B cell (primary cell): ENCODE data around the gene PHACTR1. TPM values are rescaled to one million over a fixed set of nuclear protein-coding genes. Genes with fewer than 3 reads are reported as not detected.

Source experiments
- ATAC-seq: fragments of 200-7000 bp; cut with Tn5 transposase; one replicate; pipeline ENCODE4 v1.10.0; 2021; ENCODE audit warnings: low read depth, mild to moderate bottlenecking, moderate number of reproducible peaks, moderate library complexity
- CTCF ChIA-PET: fragments of 350-600 bp; sonication (Branson Sonifier 250); formaldehyde crosslinking; loops from one replicate; lab custom pipeline; 2021; ENCODE audit warnings: antibody characterized with exemption, inconsistent platforms; lab: Charles Lee
- POLR2A ChIA-PET: fragments of 350-600 bp; sonication (Branson Sonifier 250); formaldehyde crosslinking; loops from one replicate; lab custom pipeline; 2021; ENCODE audit warnings: antibody characterized with exemption; lab: Charles Lee
- DNase-seq: peaks from one replicate; pipeline ENCODE4 v3.0.0; 2013
- H2AFZ ChIP-seq: 2 replicates; pipeline ENCODE4 v1.6.1; 2012; ENCODE audit warnings: mild to moderate bottlenecking, low read depth, low read length; ENCODE audit not compliant: insufficient read depth, poor library complexity, severe bottlenecking
- H3K27ac ChIP-seq, 2 donors: 1 replicate in 1 of 2; 2 replicates in 1 of 2; pipeline ENCODE4 v1.5.1; 2012 to 2013; ENCODE audit warnings: low read length in 2 of 2, mild to moderate bottlenecking in 2 of 2, moderate library complexity in 1 of 2
- H3K27me3 ChIP-seq, 4 experiments: fragments of 200-600 bp in 1 of 4; sonication (generic) in 1 of 4; replicated peaks in 1 of 4; 1 replicate in 2 of 4; 2 replicates in 2 of 4; pipeline versions ENCODE4 v1.6.1 to v1.7.0; 2013 to 2016; ENCODE audit warnings: low read length in 3 of 4, mild to moderate bottlenecking in 2 of 4, mixed read lengths in 1 of 4, moderate library complexity in 1 of 4; ENCODE audit not compliant: insufficient read depth in 4 of 4, control insufficient read depth in 3 of 4; ENCODE audit errors: control extremely low read depth in 1 of 4
- H3K36me3 ChIP-seq, 2 experiments: replicated peaks in 1 of 2; 1 replicate in 1 of 2; 2 replicates in 1 of 2; pipeline versions ENCODE4 v1.6.1 to v1.7.1; 2013; ENCODE audit warnings: low read length in 1 of 2; ENCODE audit not compliant: insufficient read depth in 2 of 2, control insufficient read depth in 1 of 2; ENCODE audit errors: control extremely low read depth in 1 of 2, extremely low read depth in 1 of 2
- H3K4me1 ChIP-seq, 2 donors: fragments of 200-600 bp in 1 of 2; sonication (generic) in 1 of 2; 1 replicate in 1 of 2; 2 replicates in 1 of 2; pipeline versions ENCODE4 v1.5.1 to v1.6.1; 2013 to 2017; ENCODE audit warnings: low read length in 2 of 2; ENCODE audit not compliant: control insufficient read depth in 2 of 2, insufficient read depth in 2 of 2
- H3K4me2 ChIP-seq: replicated peaks from 2 replicates; pipeline ENCODE3; 2012; ENCODE audit warnings: mild to moderate bottlenecking, low read depth, low read length; ENCODE audit not compliant: poor library complexity, severe bottlenecking
- H3K4me3 ChIP-seq, 5 experiments: fragments of 200-600 bp in 1 of 5; sonication (generic) in 1 of 5; 1 replicate in 3 of 5; 2 replicates in 2 of 5; pipeline versions ENCODE4 v1.5.1 to v1.7.0; 2011 to 2016; ENCODE audit warnings: low read length in 4 of 5, mild to moderate bottlenecking in 4 of 5, low read depth in 2 of 5, control low read depth in 1 of 5, moderate library complexity in 1 of 5; ENCODE audit not compliant: insufficient read depth in 1 of 5; ENCODE audit errors: control extremely low read depth in 1 of 5, extremely low read depth in 1 of 5
- H3K79me2 ChIP-seq: fragments of 200-600 bp; sonication (generic); one replicate; pipeline ENCODE4 v1.6.0; 2016; ENCODE audit warnings: low read length; ENCODE audit not compliant: control insufficient read depth, insufficient read depth
- H3K9ac ChIP-seq: fragments of 200-600 bp; sonication (generic); 2 replicates; pipeline ENCODE4 v1.6.1; 2017; ENCODE audit warnings: mild to moderate bottlenecking, low read length, moderate library complexity
- H3K9me3 ChIP-seq, 3 donors: one replicate each; pipeline versions ENCODE4 v1.6.1 to v1.7.1; 2013; ENCODE audit warnings: low read length in 2 of 3; ENCODE audit not compliant: control insufficient read depth in 2 of 3, insufficient read depth in 1 of 3; ENCODE audit errors: control extremely low read depth in 1 of 3
- H4K20me1 ChIP-seq: 2 replicates; pipeline ENCODE4 v1.6.0; 2012; ENCODE audit warnings: mild to moderate bottlenecking, low read length; ENCODE audit not compliant: insufficient read depth, control insufficient read depth, poor library complexity, severe bottlenecking
- H3K27ac Mint-ChIP-seq: one replicate; pipeline ENCODE4 v1.8.0; 2021; ENCODE audit warnings: mixed read lengths
- H3K27me3 Mint-ChIP-seq: one replicate; pipeline ENCODE4 v1.8.0; 2021; ENCODE audit warnings: mixed read lengths
- H3K4me1 Mint-ChIP-seq: one replicate; pipeline ENCODE4 v1.8.0; 2021; ENCODE audit warnings: mixed read lengths
- H3K4me3 Mint-ChIP-seq: one replicate; pipeline ENCODE4 v1.8.0; 2021; ENCODE audit warnings: mixed read lengths
- H3K9me3 Mint-ChIP-seq: one replicate; pipeline ENCODE4 v1.8.0; 2022; ENCODE audit warnings: mixed read lengths; ENCODE audit not compliant: insufficient read depth
- EZH2 ChIP-seq: IDR thresholded peaks from 2 replicates; pipeline ENCODE4 v1.6.1; 2012; ENCODE audit warnings: borderline replicate concordance, low read depth, mild to moderate bottlenecking, moderate library complexity, low read length; ENCODE audit not compliant: insufficient read depth, poor library complexity, severe bottlenecking
- WGBS: methylation state at CpG from one replicate; pipeline ENCODE4 v1.1.5; 2013; ENCODE audit warnings: missing lambda C conversion rate; ENCODE audit not compliant: insufficient coverage; 5-methylcytosine and 5-hydroxymethylcytosine counted together
- intact Hi-C: fragments of 100-400 bp; cut with micrococcal nuclease; formaldehyde crosslinking; loops from one replicate; pipeline ENCODE4 v1.10.0; 2022
- polyA plus RNA-seq: library from polyadenylated mRNA; depleted of rRNA; stranded (reverse); fragments of >200 nt; gene quantifications from 2 replicates; pipeline ENCODE4 v1.2.3, GENCODE V29; 2012
- total RNA-seq, 2 donors: library from RNA; stranded (reverse); fragments of 120-200 nt in 1 of 2; gene quantifications; 1 replicate in 1 of 2; 2 replicates in 1 of 2; pipeline versions ENCODE4 v1.2.3 to v1.2.4, GENCODE V29; 2013 to 2022
- TF ChIP-seq, protein P1 (sequence below): fragments of 200-600 bp; IDR thresholded peaks from one replicate; pipeline ENCODE4 v1.8.0; 2022; ENCODE audit warnings: antibody characterized with exemption, mild to moderate bottlenecking

Gene PHACTR1
- total and polyA plus RNA-seq, 2 donors (not counting 1 experiment from before 2014, with no cell fraction given): 30.2 to 129 TPM

DNA sequence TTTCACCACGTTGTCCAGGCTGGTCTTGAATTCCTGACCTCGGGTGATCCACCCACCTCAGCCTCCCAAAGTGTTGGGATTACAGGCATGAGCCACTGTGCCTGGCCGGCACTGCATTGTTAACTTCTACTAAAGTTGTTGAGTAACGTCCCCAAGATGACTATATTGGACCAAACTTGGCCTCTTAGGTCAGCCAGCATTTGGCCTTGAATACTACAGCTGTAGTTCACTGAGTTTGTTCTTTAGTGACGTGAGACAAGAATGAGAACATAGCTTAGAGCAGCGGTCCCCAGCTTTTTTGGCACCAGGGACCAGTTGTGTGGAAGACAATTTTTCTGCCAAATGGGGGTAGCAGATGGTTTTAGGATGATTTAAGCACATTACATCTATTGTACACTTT, 374.6 kb downstream of the PHACTR1 start:
- no peak overlapping the region for H3K9ac ChIP-seq
- ChIA-PET POLR2A (no interaction called here), CTCF (no interaction called here)
- no peak for TF ChIP-seq EZH2
- TF ChIP-seq, protein P1, sequence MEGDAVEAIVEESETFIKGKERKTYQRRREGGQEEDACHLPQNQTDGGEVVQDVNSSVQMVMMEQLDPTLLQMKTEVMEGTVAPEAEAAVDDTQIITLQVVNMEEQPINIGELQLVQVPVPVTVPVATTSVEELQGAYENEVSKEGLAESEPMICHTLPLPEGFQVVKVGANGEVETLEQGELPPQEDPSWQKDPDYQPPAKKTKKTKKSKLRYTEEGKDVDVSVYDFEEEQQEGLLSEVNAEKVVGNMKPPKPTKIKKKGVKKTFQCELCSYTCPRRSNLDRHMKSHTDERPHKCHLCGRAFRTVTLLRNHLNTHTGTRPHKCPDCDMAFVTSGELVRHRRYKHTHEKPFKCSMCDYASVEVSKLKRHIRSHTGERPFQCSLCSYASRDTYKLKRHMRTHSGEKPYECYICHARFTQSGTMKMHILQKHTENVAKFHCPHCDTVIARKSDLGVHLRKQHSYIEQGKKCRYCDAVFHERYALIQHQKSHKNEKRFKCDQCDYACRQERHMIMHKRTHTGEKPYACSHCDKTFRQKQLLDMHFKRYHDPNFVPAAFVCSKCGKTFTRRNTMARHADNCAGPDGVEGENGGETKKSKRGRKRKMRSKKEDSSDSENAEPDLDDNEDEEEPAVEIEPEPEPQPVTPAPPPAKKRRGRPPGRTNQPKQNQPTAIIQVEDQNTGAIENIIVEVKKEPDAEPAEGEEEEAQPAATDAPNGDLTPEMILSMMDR: no peak
- H3K9me3 Mint-ChIP-seq: no peaks in the 10 kb centered on the region
- no peak overlapping the region for H3K4me2 ChIP-seq
- 95% methylated on average over 4 of the region's 6 CpGs for WGBS
- H3K4me3 ChIP-seq: no peak overlapping the region
- H2AFZ ChIP-seq: no peak overlapping the region
- intact Hi-C loops: no loop called here
- H3K79me2 ChIP-seq: no peaks in the 10 kb centered on the region
- H3K9me3 ChIP-seq: no peaks in the 10 kb centered on the region
- no peak overlapping the region for H3K27ac Mint-ChIP-seq
- H3K4me3 Mint-ChIP-seq: no peak overlapping the region
- no peaks in the 10 kb centered on the region for H3K27me3 Mint-ChIP-seq
- H4K20me1 ChIP-seq: no peaks in the 10 kb centered on the region
- no peaks in the 10 kb centered on the region for H3K4me1 Mint-ChIP-seq
- DNase-seq (no peak), ATAC-seq (no peak)
- no peaks in the 10 kb centered on the region for H3K27me3 ChIP-seq
- H3K4me1 ChIP-seq: no peaks in the 10 kb centered on the region
- H3K36me3 ChIP-seq: no peaks in the 10 kb centered on the region
- no peak overlapping the region for H3K27ac ChIP-seq

DNA sequence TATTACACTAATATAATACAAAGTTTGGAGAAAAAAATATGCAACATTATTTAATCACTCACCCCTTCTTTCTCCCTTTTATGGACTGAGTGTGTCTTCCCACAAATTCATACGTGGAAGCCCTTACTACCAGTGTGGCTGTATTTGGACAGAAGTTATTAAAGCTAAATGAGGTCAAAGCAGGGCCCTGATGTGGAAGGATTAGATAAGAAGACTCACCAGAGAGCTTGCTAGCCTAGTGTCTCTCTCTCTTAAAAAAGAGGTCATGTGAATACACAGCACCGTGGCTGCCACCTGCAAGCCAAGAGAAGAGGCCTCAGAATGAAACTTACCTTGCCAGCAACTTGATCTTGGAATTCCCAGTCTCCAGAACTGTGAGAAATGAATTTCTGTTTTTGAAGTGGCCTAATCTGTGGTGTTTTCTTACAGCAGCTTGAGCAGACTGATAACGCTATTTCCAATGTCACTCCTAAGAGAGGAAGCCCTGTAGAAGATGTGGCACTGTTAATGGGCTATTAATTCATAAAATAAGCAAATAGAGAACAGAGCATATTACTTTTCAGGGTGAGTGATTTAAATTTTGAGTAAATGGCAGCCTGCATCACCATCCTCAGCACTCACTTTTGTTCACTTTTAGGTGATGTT, 378.3 kb downstream of the PHACTR1 start:
- Histone ChIP-seq H3K4me3 (no peak overlapping the region), H3K9ac (no peak overlapping the region), H3K4me2 (no peak overlapping the region), H3K4me1 (peaks cover 10 to 15% of the 10 kb centered on the region in 2 donors), H3K9me3 (no peaks in the 10 kb centered on the region), H4K20me1 (no peaks in the 10 kb centered on the region), H3K79me2 (no peaks in the 10 kb centered on the region), H2AFZ (no peak overlapping the region), H3K27ac (no peak overlapping the region), H3K36me3 (no peaks in the 10 kb centered on the region), H3K27me3 (no peaks in the 10 kb centered on the region)
- ATAC-seq (no peak), DNase-seq (no peak)
- H3K9me3 Mint-ChIP-seq: no peaks in the 10 kb centered on the region
- ChIA-PET CTCF (no interaction called here), POLR2A (no interaction called here)
- H3K27me3 Mint-ChIP-seq: no peaks in the 10 kb centered on the region
- H3K4me1 Mint-ChIP-seq: no peaks in the 10 kb centered on the region
- WGBS: no CpG with 5 or more reads among the region's 3 CpGs
- intact Hi-C loops: no loop called here
- H3K27ac Mint-ChIP-seq: no peak overlapping the region
- TF ChIP-seq EZH2: no peak
- TF ChIP-seq, protein P1: no peak
- no peak overlapping the region for H3K4me3 Mint-ChIP-seq
